GM12878 (cell line): Measurements from ENCODE around the gene SPEG.

ENCODE experiments used
- MXI1 ChIP-seq: fragments of 150-350 bp; IDR thresholded peaks from 2 replicates; pipeline ENCODE4 v1.6.1; 2011; ENCODE audit warnings: low read depth, mild to moderate bottlenecking, inconsistent platforms, low read length, improper control_type of control experiment
- NFIC ChIP-seq: IDR thresholded peaks from 2 replicates; pipeline ENCODE4 v1.6.1; 2012; ENCODE audit warnings: low read depth, mild to moderate bottlenecking, inconsistent platforms, low read length, moderate library complexity
- NFYA ChIP-seq: IDR thresholded peaks from 2 replicates; pipeline ENCODE4 v1.6.1; 2011; ENCODE audit warnings: low read depth, mild to moderate bottlenecking, low read length, improper control_type of control experiment, borderline replicate concordance
- POLR2A ChIP-seq: IDR thresholded peaks from 2 replicates; pipeline ENCODE4 v1.6.1; 2011; ENCODE audit warnings: low read depth, mild to moderate bottlenecking, low read length
- TF ChIP-seq, protein P1 (sequence below), 3 experiments: IDR thresholded peaks in 2 of 3; conservative IDR thresholded peaks in 1 of 3; 2 replicates each; pipeline ENCODE4 v1.5.1; 2011; ENCODE audit warnings: low read depth in 3 of 3, low read length in 3 of 3, mild to moderate bottlenecking in 3 of 3, control low read depth in 2 of 3, moderate library complexity in 2 of 3, inconsistent platforms in 1 of 3, mixed read lengths in 1 of 3; ENCODE audit not compliant: control insufficient read depth in 2 of 3, insufficient read depth in 1 of 3; ENCODE audit errors: extremely low read depth in 1 of 3

GRCh38 chr2:219536967-219537366 is 102.3 kb downstream of the SPEG start:
- no peak for TF ChIP-seq NFYA
- TF ChIP-seq NFIC = no peak
- TF ChIP-seq, protein P1, sequence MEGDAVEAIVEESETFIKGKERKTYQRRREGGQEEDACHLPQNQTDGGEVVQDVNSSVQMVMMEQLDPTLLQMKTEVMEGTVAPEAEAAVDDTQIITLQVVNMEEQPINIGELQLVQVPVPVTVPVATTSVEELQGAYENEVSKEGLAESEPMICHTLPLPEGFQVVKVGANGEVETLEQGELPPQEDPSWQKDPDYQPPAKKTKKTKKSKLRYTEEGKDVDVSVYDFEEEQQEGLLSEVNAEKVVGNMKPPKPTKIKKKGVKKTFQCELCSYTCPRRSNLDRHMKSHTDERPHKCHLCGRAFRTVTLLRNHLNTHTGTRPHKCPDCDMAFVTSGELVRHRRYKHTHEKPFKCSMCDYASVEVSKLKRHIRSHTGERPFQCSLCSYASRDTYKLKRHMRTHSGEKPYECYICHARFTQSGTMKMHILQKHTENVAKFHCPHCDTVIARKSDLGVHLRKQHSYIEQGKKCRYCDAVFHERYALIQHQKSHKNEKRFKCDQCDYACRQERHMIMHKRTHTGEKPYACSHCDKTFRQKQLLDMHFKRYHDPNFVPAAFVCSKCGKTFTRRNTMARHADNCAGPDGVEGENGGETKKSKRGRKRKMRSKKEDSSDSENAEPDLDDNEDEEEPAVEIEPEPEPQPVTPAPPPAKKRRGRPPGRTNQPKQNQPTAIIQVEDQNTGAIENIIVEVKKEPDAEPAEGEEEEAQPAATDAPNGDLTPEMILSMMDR (IDR thresholded peaks at IDR 0.05 in 2 of 3, conservative IDR thresholded peaks at IDR 0.05 in 1 of 3; ENCODE audit: control insufficient read depth in 2 of 3, extremely low read depth in 1 of 3, insufficient read depth in 1 of 3, low read depth in 3 of 3, low read length in 3 of 3) = no peak
- TF ChIP-seq MXI1 = no peak
- no peak for TF ChIP-seq POLR2A
